Tibial artery (tissue), 4 donors: Measurements from ENCODE around the gene SH2D2A.
A peak's percentile ranks its signal among the peaks of the same experiment; 100 is the strongest.

ENCODE experiments used
- DNase-seq, 2 donors: peaks; one replicate each; pipeline ENCODE4 v3.0.0-alpha.2; 2019
- H3K27ac ChIP-seq, 2 donors: fragments of 200-600 bp; sonication (generic) in 1 of 2; 1 replicate in 1 of 2; 2 replicates in 1 of 2; pipeline ENCODE4 v1.5.1; 2018 to 2019; ENCODE audit warnings: mild to moderate bottlenecking in 1 of 2
- H3K27me3 ChIP-seq, 2 donors: fragments of 200-600 bp; sonication (generic) in 1 of 2; one replicate each; pipeline versions ENCODE4 v1.5.1 to v1.6.0; 2016 to 2019
- H3K36me3 ChIP-seq, 3 donors: fragments of 200-600 bp; sonication (generic) in 2 of 3; one replicate each; pipeline ENCODE4 v1.5.1; 2016 to 2019; ENCODE audit warnings: mild to moderate bottlenecking in 2 of 3
- H3K4me1 ChIP-seq, 4 donors: fragments of 200-600 bp; sonication (generic) in 2 of 4; 1 replicate in 3 of 4; 2 replicates in 1 of 4; pipeline ENCODE4 v1.5.1; 2016 to 2019
- H3K4me3 ChIP-seq, 2 donors: fragments of 200-600 bp; sonication (generic) in 1 of 2; 1 replicate in 1 of 2; 2 replicates in 1 of 2; pipeline ENCODE4 v1.5.1; 2018 to 2019; ENCODE audit warnings: mild to moderate bottlenecking in 2 of 2
- H3K9me3 ChIP-seq, 3 donors: fragments of 200-600 bp; sonication (generic) in 1 of 3; one replicate each; pipeline ENCODE4 v1.5.1; 2016 to 2019
- CTCF ChIP-seq, 2 experiments: fragments of 200-600 bp in 1 of 2; fragments of 450-650 bp in 1 of 2; IDR thresholded peaks; one replicate each; pipeline ENCODE4 v1.5.1; 2017 to 2019; ENCODE audit warnings: antibody characterized with exemption in 2 of 2, mild to moderate bottlenecking in 1 of 2, moderate library complexity in 1 of 2
- intact Hi-C: fragments of 100-400 bp; cut with DNase I; formaldehyde crosslinking; loops from one replicate; pipeline ENCODE4 v1.15.0; 2023; ENCODE audit warnings: low total_unique reads

The SH2D2A gene

GRCh38 chr1:156813750-156814570 is 2.7 kb downstream of the SH2D2A start:
- Histone ChIP-seq H3K27ac (no peak overlapping the region), H3K9me3 (no peaks in the 10 kb centered on the region), H3K4me1 (peaks cover 0 to 14% (median 12%) of the 10 kb centered on the region in 4 donors), H3K4me3 (peak overlapping the region; percentile 43 to 58), H3K27me3 (peaks cover 0 to 7% of the 10 kb centered on the region in 2 donors), H3K36me3 (no peaks in the 10 kb centered on the region)
- intact Hi-C loops: no loop called here
- peak; percentile 39 to 56 for TF ChIP-seq CTCF (IDR thresholded peaks at IDR 0.05)
- peak; percentile 51 to 77 for DNase-seq

GRCh38 chr1:156813298-156813697 is 3.4 kb downstream of the SH2D2A start:
- no peaks in the 10 kb centered on the region for H3K9me3 ChIP-seq
- DNase-seq: no peak
- peak overlapping the region; percentile 43 to 58 for H3K4me3 ChIP-seq
- H3K27me3 ChIP-seq: peaks cover 0 to 7% of the 10 kb centered on the region in 2 donors
- no peaks in the 10 kb centered on the region for H3K36me3 ChIP-seq
- no peak for TF ChIP-seq CTCF (IDR thresholded peaks at IDR 0.05)
- intact Hi-C loops: no loop called here
- peaks cover 0 to 14% (median 12%) of the 10 kb centered on the region in 4 donors for H3K4me1 ChIP-seq
- H3K27ac ChIP-seq: no peak overlapping the region

- no peaks in the 10 kb centered on the region for H3K9me3 ChIP-seq
- intact Hi-C loops: no loop called here
- no peak for TF ChIP-seq CTCF (IDR thresholded peaks at IDR 0.05)
- DNase-seq: no peak
- no peak overlapping the region for H3K27ac ChIP-seq
- no peaks in the 10 kb centered on the region for H3K36me3 ChIP-seq
- H3K4me3 ChIP-seq: no peak overlapping the region
- peaks cover 0 to 14% (median 12%) of the 10 kb centered on the region in 4 donors for H3K4me1 ChIP-seq
- H3K27me3 ChIP-seq: peaks cover 0 to 7% of the 10 kb centered on the region in 2 donors
Measured at GRCh38 chr1:156812293-156812990, 4.2 kb downstream of the SH2D2A start.

- Histone ChIP-seq H3K4me1 (peaks cover 0 to 14% (median 13%) of the 10 kb centered on the region in 4 donors), H3K36me3 (no peaks in the 10 kb centered on the region), H3K4me3 (no peak overlapping the region), H3K27ac (no peak overlapping the region), H3K9me3 (no peaks in the 10 kb centered on the region), H3K27me3 (peaks cover 0 to 7% of the 10 kb centered on the region in 2 donors)
- no peak for DNase-seq
- no peak for TF ChIP-seq CTCF (IDR thresholded peaks at IDR 0.05)
- intact Hi-C loops: no loop called here
Measured at GRCh38 chr1:156811168-156811567, 5.5 kb downstream of the SH2D2A start.

GRCh38 chr1:156809711-156810366 is 6.8 kb downstream of the SH2D2A start:
- Histone ChIP-seq H3K27me3 (peaks cover 0 to 7% of the 10 kb centered on the region in 2 donors), H3K4me3 (no peak overlapping the region), H3K4me1 (peaks cover 0 to 21% (median 13%) of the 10 kb centered on the region in 4 donors), H3K9me3 (no peaks in the 10 kb centered on the region), H3K27ac (no peak overlapping the region), H3K36me3 (no peaks in the 10 kb centered on the region)
- DNase-seq: peak in 1 of 2 donors; percentile 27
- intact Hi-C loops: no loop called here
- TF ChIP-seq CTCF (IDR thresholded peaks at IDR 0.05): no peak
